NCI-H1092 treated with DMSO at 0.1 percent for 48 hours (cell line): ENCODE results near the gene PRH1.

Experiments used
- DNase-seq: peaks from one replicate; lab custom pipeline; 2025; lab: John Stamatoyannopoulos, UW

Gene PRH1

GRCh38 chr12:10838461-10838860 lies 45.6 kb downstream of the PRH1 start:
- DNase-seq, result no peak
